C4-2B (cell line): ENCODE measurements around the gene APH1B.

Experiments
- CTCF ChIP-seq: fragments of 450-650 bp; conservative IDR thresholded peaks from 2 replicates; pipeline ENCODE4 v1.5.1; 2017; ENCODE audit warnings: mild to moderate bottlenecking
- ZFX ChIP-seq: fragments of 450-650 bp; IDR thresholded peaks from 2 replicates; pipeline ENCODE4 v1.6.1; 2017

- no peak for TF ChIP-seq CTCF
- TF ChIP-seq ZFX, result no peak
Measured at GRCh38 chr15:63238171-63238570, 39.2 kb upstream of the APH1B start.
